T47D (cell line): ENCODE measurements around the gene TRIM67.

Experiments used
- DNase-seq, 2 experiments: peaks; one replicate each; pipeline versions ENCODE4 v3.0.0 to v3.0.0-alpha.2; 2011 to 2012; ENCODE audit warnings: low read depth in 1 of 2, low spot score in 1 of 2
- JUND ChIP-seq: IDR thresholded peaks from 2 replicates; pipeline ENCODE4 v1.6.1; 2012; ENCODE audit warnings: low read depth
- in situ Hi-C: cut with HindIII; loops from 2 replicates; pipeline ENCODE4 v1.10.0; 2016; ENCODE audit warnings: low sequenced_read_pairs, low pct_unique_long_range_greater_than_20kb

TRIM67 gene

DNA sequence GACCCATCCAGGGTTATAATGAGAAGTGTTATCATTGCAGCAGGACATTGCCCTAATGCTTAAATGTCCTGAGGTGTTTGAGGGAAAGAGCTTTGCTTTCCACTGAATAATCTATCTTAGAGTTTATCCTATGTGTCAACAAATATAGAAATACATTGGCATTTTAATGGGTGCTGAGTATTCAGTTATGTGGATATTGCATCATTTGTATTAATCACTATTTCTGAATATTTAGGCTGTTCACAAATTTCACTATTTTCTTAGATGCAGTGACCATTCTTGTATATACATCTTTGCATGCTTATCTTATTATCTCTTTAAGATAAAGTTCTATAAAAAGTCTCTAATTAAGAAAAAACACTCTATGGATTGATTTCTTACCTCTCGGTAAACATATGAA is 18.2 kb downstream of the TRIM67 start:
- DNase-seq, result no peak
- no peak for TF ChIP-seq JUND
- in situ Hi-C loops, result no loop called here

DNA sequence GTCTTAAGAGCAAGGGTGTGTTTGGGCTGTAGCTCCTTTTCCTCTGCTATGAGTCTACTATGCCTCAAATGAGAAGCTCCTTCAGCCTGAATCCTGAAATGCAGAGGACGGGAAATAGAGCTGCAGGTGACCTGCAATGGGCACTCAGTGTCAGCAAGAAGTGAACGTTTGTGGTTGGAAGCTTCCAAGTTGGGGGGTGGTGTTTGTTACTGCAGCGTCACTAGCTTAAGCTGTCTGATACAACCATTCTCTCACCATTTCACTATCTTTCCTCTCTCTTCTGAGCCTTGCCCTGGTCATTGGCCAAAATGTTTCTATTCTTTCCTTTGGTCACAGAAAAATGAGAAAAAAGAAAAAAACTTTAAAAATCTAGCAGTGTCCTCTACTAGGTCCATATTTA is 19.4 kb downstream of the TRIM67 start:
- in situ Hi-C loops, result no loop called here
- no peak for TF ChIP-seq JUND

DNA sequence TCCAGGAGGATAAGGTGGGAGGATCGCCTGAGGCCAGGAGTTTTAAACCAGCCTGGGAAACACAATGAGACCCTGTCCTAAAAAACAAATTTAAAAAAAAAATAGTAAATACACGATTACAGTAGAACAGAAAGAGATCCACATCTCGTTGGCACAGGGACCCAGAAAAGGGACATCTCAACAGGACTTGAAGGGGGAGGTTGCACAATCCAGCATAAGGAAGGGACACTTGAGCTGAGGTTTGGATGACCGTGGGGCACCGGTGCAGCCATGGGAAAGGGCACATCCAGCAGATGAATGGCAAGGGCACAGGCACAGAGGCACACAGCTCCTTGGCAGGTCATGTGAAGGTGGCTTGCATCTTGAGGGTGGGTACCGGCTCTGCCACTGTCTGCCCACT is 20.5 kb downstream of the TRIM67 start:
- TF ChIP-seq JUND, result no peak
- in situ Hi-C loops, result no loop called here
- no peak for DNase-seq

More for the DNA sequence above, 19.4 kb downstream of the TRIM67 start:
- no peak for DNase-seq

DNA sequence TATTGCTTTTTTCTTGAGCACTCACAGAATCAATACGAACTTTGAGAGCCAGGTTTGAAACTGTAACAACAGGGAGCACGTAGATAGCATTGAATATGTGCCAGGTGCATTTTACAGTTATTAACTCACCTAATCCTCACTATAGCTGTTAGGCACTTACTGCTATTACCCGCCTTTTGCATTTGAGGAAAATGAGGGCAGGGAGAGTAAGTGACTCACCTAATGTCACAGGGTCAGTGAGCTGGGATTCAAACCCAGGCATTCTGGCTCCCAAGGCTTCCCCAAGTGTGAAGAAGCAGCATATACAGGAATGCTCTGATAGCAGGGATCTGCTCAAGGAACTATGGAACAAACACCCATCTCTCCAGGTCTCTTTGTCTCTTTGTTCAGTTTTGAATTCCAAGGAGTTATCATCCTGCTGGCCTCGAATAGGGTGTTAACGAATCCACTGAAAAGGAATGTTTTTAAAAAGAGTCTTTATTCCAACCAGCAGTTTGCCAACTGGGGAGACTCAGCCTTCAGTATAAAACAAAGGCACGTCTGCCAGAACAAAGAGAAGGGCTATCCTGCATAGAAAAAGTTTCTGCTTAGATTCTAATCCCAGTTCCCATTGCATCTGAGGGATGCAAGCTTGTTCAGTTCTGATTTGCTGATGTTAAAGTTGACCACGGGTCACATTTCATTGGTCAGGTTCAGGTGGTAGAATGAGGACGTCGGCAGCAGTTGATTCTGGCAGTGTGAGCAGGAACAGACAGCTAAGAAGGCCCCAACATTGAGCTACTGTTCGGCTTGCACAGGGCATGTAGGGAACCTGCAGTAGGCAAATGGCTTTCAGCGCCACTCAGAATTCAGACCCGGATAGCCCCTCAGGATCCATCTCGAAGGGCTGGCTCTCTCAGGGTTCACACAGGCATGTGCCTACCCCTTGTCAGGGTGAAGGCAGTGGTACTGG is 22.1 kb downstream of the TRIM67 start:
- in situ Hi-C loops, result no loop called here
- DNase-seq, result no peak
- no peak for TF ChIP-seq JUND

DNA sequence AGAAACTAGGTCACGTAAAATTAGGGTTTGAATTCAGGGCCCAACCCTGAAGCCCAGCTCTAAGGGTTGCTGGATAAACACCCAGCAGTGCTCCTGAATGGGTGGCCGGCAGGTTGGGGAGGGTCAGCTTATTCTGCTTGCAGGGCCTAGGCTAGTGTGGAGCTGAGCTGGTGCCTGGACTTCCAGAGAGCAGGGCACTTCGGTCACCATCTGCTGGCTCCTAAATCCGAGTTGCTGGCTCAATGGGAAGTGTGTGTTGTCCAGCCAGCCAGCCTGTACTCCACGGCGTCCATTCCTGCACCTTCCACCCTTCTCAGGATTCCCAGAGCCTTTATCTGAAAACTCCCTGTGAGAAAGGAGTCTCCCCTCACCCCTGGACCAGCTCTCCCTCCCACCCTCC is 23.0 kb downstream of the TRIM67 start:
- DNase-seq, result no peak
- TF ChIP-seq JUND, result no peak
- in situ Hi-C loops, result no loop called here

DNA sequence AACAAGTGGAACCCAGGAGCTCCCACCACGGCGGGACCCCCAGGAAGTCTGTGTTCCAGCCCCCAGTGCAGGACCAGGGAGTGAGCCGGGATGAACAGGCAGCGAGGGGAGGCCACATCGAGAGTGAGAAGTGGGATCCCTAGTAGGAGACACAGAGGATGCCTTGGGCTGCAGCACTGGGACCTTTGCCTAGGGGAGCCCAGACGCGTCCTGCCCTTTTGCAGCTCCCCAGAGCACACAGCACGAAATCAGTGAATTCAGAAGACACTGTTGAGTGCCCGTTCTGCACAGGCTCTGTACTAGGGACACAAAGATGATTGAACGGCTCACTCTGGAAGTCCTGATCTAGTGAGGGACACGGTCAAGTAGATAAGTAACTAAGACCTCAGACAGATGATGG is 23.5 kb downstream of the TRIM67 start:
- no peak for TF ChIP-seq JUND
- in situ Hi-C loops, result no loop called here
- DNase-seq, result no peak

DNA sequence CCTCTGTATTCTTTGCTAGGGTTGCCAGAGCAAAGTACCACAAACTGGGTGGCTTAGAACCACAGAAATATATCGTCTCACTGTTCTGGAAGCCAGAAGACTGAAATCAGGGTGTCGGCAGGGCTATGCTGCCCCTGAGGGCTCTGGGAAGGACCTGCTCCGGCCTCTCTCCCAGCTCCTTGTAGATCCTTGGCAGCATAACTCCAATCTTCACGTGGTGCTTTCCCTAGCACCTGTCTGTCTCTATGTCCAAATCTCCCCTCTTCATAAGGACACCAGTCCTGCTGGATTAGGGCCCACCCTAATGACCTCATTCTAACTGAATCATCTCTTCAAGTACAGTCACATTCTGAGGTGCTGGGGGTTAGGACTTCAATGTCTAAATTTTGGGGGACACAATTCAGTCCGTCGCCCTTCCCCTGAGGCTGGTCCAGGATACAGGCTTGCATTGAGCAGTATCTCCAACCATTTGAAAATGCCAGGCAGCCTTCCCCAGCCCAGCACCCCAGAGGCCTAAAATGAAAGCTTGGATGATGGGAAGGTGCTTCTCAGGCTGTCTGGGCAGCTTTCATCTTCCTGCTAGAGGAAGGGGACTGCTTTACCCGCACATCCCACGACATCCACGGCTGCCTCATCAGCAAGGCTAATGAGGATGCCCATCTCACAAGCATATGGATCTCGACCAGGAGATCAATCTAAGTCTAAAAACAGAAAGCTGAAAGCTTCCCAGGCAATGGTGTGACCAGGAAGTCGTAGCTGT is 24.7 kb downstream of the TRIM67 start:
- DNase-seq, result no peak
- TF ChIP-seq JUND, result no peak
- in situ Hi-C loops, result no loop called here

DNA sequence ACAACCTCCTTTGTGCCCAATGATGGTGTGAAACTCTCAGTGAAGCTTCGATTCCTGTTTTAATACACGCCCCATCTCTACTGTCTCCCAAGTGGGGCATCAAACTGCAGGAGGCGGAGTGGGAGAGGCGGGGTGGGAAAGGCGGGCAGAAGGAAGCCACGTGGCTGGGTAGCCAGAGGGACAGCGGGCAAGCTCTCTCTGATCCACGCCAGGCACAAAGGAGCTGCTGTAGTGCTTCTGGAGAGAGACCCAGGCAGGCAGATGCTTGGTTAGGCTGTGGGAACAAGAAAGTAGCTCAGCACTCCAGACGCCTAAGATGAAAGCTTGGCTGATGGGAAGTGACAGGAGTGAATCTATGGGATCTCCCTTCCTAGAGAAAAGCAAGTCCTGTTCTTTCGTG is 25.7 kb downstream of the TRIM67 start:
- TF ChIP-seq JUND, result no peak
- in situ Hi-C loops, result no loop called here
- no peak for DNase-seq

DNA sequence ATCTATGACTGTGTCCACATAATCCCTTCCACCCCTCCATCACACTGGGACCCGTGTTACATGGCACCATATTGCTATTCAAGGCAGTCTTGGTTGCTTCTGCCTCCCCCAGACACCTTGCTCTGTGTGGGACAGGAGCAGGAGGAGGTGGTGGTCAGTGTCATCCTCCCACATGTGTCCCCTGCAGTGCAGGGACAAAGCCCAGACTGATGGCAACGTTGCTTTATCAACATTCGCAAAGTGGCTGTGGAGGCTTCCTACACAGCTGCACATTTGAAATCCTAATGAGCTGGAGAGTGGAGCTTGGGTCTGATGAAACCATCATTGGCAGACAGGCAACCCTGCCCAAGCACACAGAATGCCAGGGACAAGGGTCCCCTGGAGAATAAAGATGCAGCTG is 26.2 kb downstream of the TRIM67 start:
- no peak for TF ChIP-seq JUND
- in situ Hi-C loops, result no loop called here

DNA sequence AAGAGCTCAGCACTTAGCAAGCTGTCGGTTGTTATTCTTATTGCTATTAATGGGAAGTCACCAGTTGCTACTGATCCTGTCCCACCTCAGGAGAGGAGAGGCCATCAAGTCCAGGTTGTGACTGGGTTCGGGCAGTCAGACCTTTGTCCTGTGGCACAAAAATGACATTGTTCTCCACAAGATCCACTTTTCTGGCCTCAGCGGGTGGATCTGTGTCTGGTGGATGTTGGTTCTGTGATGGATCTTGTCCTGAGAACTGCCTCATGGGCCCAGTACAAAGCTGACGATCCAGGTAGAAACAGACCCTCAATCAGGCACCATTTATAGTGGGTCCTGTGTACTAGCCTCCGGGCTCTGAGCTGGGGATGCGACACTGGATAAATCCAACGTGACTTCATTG is 26.9 kb downstream of the TRIM67 start:
- no peak for DNase-seq
- in situ Hi-C loops, result no loop called here
- no peak for TF ChIP-seq JUND

More for the DNA sequence above, 26.2 kb downstream of the TRIM67 start:
- DNase-seq, result no peak

DNA sequence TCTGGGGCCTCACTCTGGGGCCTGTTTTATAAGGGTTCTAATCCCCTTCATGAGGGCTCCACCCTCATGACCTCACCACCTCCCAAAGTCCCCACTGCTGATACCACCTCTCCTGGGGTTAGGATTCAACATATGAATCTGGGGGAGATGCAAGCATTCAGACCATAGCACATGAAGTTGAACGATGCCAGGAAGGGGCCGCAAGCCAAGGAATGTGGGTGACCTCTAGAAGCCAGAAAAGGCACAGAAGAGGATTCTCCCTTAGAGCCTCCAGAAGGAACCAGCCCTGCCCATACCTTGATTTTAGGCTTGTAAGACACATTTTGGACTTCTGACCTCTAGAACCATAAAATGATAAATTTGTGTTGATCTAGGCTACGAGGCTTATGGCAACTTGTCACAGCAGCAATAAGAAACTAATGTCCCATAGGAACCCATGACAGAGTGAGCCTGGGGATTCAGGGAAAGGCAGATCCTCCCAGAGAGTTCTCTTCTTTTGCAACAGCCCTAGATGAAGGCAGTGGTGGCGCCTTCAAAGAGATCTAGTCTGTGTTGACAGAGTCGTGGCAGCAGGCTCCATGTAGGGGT is 27.9 kb downstream of the TRIM67 start:
- in situ Hi-C loops, result no loop called here
- DNase-seq, result no peak
- TF ChIP-seq JUND, result no peak

DNA sequence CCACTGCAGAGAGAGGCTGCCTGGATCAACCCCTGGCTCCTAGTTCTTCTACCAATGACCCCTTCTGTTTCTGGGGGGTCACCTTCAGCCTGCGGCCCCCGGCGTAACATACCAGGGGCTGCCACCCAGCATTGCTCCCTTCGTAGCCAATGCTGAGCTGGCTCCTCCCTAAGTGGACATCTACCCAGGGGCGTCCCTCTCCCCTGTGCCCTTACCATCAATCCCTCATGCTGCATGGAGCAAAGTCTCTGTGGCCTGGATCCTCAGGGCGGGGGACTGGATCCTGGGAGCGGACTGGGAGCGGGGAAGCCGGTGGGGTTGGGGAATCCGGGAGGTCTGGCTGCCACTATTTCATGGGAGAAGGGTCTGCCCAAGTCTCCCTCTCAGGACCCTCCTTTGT is 28.6 kb downstream of the TRIM67 start:
- no peak for TF ChIP-seq JUND
- in situ Hi-C loops, result no loop called here
- no peak for DNase-seq
